ENCODE results near the gene TTBK1. TPM values are rescaled to one million over a fixed set of nuclear protein-coding genes. Genes with fewer than 3 reads are reported as not detected.

TTBK1 gene
- total RNA-seq, 6 experiments from 2014 or later = 0.83 to 1.6 (median 0.87) TPM

DNA sequence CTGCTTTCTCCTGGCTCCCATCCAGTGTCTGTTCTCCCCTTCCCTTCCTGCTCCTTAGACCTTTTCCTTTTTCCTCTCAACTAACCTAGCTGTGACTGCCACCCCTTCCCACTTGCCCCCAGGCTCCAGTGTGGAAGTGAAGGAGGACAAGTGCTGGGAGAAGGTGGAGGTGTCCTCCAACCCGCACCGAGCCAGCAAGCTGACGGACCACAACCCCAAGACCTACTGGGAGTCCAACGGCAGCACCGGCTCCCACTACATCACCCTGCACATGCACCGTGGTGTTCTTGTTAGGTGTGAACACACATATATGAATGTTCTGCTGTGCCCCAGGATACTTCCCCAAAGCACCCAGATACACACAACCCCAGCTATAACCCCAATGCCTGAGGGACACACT lies 42.7 kb upstream of the TTBK1 start:
- TF ChIP-seq, protein P1, sequence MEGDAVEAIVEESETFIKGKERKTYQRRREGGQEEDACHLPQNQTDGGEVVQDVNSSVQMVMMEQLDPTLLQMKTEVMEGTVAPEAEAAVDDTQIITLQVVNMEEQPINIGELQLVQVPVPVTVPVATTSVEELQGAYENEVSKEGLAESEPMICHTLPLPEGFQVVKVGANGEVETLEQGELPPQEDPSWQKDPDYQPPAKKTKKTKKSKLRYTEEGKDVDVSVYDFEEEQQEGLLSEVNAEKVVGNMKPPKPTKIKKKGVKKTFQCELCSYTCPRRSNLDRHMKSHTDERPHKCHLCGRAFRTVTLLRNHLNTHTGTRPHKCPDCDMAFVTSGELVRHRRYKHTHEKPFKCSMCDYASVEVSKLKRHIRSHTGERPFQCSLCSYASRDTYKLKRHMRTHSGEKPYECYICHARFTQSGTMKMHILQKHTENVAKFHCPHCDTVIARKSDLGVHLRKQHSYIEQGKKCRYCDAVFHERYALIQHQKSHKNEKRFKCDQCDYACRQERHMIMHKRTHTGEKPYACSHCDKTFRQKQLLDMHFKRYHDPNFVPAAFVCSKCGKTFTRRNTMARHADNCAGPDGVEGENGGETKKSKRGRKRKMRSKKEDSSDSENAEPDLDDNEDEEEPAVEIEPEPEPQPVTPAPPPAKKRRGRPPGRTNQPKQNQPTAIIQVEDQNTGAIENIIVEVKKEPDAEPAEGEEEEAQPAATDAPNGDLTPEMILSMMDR (IDR thresholded peaks at IDR 0.05) = no peak
- no peak for TF ChIP-seq POLR2A (IDR thresholded peaks at IDR 0.05)
- ATAC-seq = no peak
- no peak for DNase-seq
- Histone ChIP-seq H3K27ac (no peak overlapping the region), H3K4me1 (no peaks in the 10 kb centered on the region), H3K9me3 (no peaks in the 10 kb centered on the region), H3K4me3 (no peak overlapping the region), H3K27me3 (no peaks in the 10 kb centered on the region), H3K36me3 (peaks cover 0 to 30% (median 7%) of the 10 kb centered on the region in 4 donors)
- WGBS (ENCODE audit: insufficient coverage, low coverage, low lambda C conversion rate, missing lambda C conversion rate) = 92% methylated on average over 6 of the region's 6 CpGs
- intact Hi-C loops (cut with DNase I) = no loop called here

- H3K4me1 ChIP-seq = no peaks in the 10 kb centered on the region
- DNase-seq (no peak), ATAC-seq (no peak)
- 88% methylated on average over 5 of the region's 5 CpGs for WGBS (ENCODE audit: insufficient coverage, low coverage, low lambda C conversion rate, missing lambda C conversion rate)
- TF ChIP-seq, protein P1 (IDR thresholded peaks at IDR 0.05) = no peak
- TF ChIP-seq POLR2A (IDR thresholded peaks at IDR 0.05) = no peak
- no peak overlapping the region for H3K27ac ChIP-seq
- no peaks in the 10 kb centered on the region for H3K27me3 ChIP-seq
- intact Hi-C loops (cut with DNase I) = no loop called here
- H3K9me3 ChIP-seq = no peaks in the 10 kb centered on the region
- no peak overlapping the region for H3K4me3 ChIP-seq
- peaks cover 0 to 15% (median 1%) of the 10 kb centered on the region in 4 donors for H3K36me3 ChIP-seq
Observed at GRCh38 chr6:43202451-43202850, 40.8 kb upstream of the TTBK1 start.

GRCh38 chr6:43203029-43203717 lies 40.1 kb upstream of the TTBK1 start:
- TF ChIP-seq POLR2A (IDR thresholded peaks at IDR 0.05) = no peak
- TF ChIP-seq, protein P1 (IDR thresholded peaks at IDR 0.05) = no peak
- ATAC-seq (no peak), DNase-seq (no peak)
- Histone ChIP-seq H3K27ac (no peak overlapping the region), H3K9me3 (no peaks in the 10 kb centered on the region), H3K4me1 (no peaks in the 10 kb centered on the region), H3K36me3 (peaks cover 0 to 15% (median 1%) of the 10 kb centered on the region in 4 donors), H3K4me3 (no peak overlapping the region), H3K27me3 (no peaks in the 10 kb centered on the region)
- intact Hi-C loops (cut with DNase I) = no loop called here
- 79% methylated on average over 2 of the region's 17 CpGs for WGBS (ENCODE audit: insufficient coverage, low coverage, low lambda C conversion rate, missing lambda C conversion rate)

GRCh38 chr6:43203718-43204095 lies 39.6 kb upstream of the TTBK1 start:
- no peak overlapping the region for H3K27ac ChIP-seq
- H3K4me3 ChIP-seq = no peak overlapping the region
- no peaks in the 10 kb centered on the region for H3K4me1 ChIP-seq
- no peaks in the 10 kb centered on the region for H3K27me3 ChIP-seq
- intact Hi-C loops (cut with DNase I) = no loop called here
- DNase-seq (no peak), ATAC-seq (no peak)
- WGBS (ENCODE audit: insufficient coverage, low coverage, low lambda C conversion rate, missing lambda C conversion rate) = 100% methylated on average over 4 of the region's 8 CpGs
- no peaks in the 10 kb centered on the region for H3K9me3 ChIP-seq
- TF ChIP-seq POLR2A (IDR thresholded peaks at IDR 0.05) = no peak
- TF ChIP-seq, protein P1 (IDR thresholded peaks at IDR 0.05) = no peak
- H3K36me3 ChIP-seq = peaks cover 0 to 15% (median 1%) of the 10 kb centered on the region in 4 donors
